ENCODE results near the gene SMIM27.
A peak's percentile ranks its signal among the peaks of the same experiment; 100 is the strongest.
"Not testable (repeated sequence)": the region's sequence is repeated elsewhere in the genome, so short reads cannot be mapped to it uniquely, and the experiment has no call there.

Gene SMIM27

DNA sequence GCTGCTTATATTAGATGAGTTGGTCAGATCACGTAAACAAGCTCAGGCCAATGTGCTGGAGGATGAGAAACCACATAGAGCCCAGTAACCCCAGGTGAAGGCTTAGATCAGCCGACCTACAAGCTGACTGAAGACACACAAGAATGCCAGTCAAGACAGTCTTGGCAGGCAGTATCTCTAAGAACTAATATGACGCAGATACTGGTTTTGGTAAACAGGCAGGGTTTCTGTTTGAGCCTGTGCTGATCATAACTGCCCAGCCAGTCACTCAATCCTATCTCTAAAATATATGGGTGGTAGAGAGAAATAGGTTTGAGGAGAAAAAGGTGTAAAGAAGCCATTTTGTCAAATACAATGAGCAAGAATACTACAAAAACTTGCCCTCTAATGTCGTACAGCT, 18.3 kb upstream of the SMIM27 start:
- H3K9me3 ChIP-seq (ENCODE audit: low read length) = no peaks in the 10 kb centered on the region
- no peaks in the 10 kb centered on the region for H3K4me1 ChIP-seq (ENCODE audit: insufficient read depth, low read length)
- H2AFZ ChIP-seq (ENCODE audit: low read depth, low read length) = no peak overlapping the region

GRCh38 chr9:32543047-32543446, 9.1 kb upstream of the SMIM27 start:
- peaks cover 46% of the 10 kb centered on the region for H3K36me3 ChIP-seq (ENCODE audit: insufficient read depth, low read length)
- no peaks in the 10 kb centered on the region for H3K27me3 ChIP-seq (ENCODE audit: insufficient read depth, low read length)
- no peak overlapping the region for H2AFZ ChIP-seq (ENCODE audit: low read depth, low read length)
- H3K4me1 ChIP-seq (ENCODE audit: insufficient read depth, low read length) = no peaks in the 10 kb centered on the region
- H3K4me3 ChIP-seq (ENCODE audit: low read length) = no peak overlapping the region
- H3K9me3 ChIP-seq (ENCODE audit: low read length) = no peaks in the 10 kb centered on the region

More for the DNA sequence above, 18.3 kb upstream of the SMIM27 start:
- Histone ChIP-seq H3K36me3 (ENCODE audit: insufficient read depth, low read length) (no peaks in the 10 kb centered on the region), H3K27me3 (ENCODE audit: insufficient read depth, low read length) (no peaks in the 10 kb centered on the region), H3K4me3 (ENCODE audit: low read length) (no peak overlapping the region)

GRCh38 chr9:32545884-32546283, 6.2 kb upstream of the SMIM27 start:
- H3K4me1 ChIP-seq (ENCODE audit: insufficient read depth, low read length) = peaks cover 6% of the 10 kb centered on the region
- H3K36me3 ChIP-seq (ENCODE audit: insufficient read depth, low read length) = peaks cover 45% of the 10 kb centered on the region
- H3K4me3 ChIP-seq (ENCODE audit: low read length) = no peak overlapping the region

DNA sequence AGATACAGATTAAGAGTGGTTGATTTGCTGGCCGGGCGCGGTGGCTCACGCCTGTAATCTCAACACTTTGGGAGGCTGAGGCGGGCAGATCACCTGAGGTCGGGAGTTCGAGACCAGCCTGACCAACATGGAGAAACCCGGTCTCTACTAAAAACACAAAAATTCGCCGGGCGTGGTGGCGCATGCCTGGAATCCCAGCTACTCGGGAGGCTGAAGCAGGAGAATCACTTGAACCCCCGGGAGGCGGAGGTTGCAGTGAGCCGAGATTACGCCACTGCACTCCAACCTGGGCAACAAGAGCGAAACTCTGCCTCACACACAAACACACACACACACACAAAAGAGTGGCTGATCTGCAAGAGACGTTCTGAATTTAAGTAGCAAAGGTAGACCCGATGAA, 3.9 kb upstream of the SMIM27 start:
- H2AFZ ChIP-seq (ENCODE audit: low read depth, low read length); H3K4me3 ChIP-seq (ENCODE audit: low read length); H3K4me1 ChIP-seq (ENCODE audit: insufficient read depth, low read length); H3K27me3 ChIP-seq (ENCODE audit: insufficient read depth, low read length); H3K9me3 ChIP-seq (ENCODE audit: low read length): not testable (repeated sequence)
- H3K36me3 ChIP-seq (ENCODE audit: insufficient read depth, low read length) = peaks cover 25% of the 10 kb centered on the region

More at GRCh38 chr9:32545884-32546283, 6.2 kb upstream of the SMIM27 start:
- H3K27me3 ChIP-seq (ENCODE audit: insufficient read depth, low read length) = no peaks in the 10 kb centered on the region
- H2AFZ ChIP-seq (ENCODE audit: low read depth, low read length) = no peak overlapping the region
- peaks cover 3% of the 10 kb centered on the region for H3K9me3 ChIP-seq (ENCODE audit: low read length)

DNA sequence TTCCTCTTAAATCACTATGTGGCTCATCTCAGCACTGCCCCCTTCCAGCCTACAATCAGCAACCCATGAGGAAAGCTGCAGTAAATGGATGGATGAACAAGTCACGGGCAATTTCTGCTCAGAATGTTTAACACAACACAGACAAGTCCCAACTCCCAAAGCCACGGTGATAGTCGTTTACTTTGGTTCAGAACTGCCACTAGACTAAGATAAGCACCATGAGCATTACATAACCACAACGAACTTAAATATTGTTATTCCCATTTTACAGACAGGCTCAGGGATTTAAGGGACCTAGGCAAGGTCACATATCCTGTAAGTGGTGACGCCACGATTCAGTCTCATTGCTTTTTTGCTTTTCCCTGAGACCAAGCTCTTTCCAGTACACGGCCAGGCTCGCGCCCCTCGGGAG, 2.0 kb upstream of the SMIM27 start:
- Histone ChIP-seq H3K27me3 (ENCODE audit: insufficient read depth, low read length) (no peaks in the 10 kb centered on the region), H2AFZ (ENCODE audit: low read depth, low read length) (no peak overlapping the region), H3K4me1 (ENCODE audit: insufficient read depth, low read length) (peaks cover 12% of the 10 kb centered on the region), H3K36me3 (ENCODE audit: insufficient read depth, low read length) (peaks cover 12% of the 10 kb centered on the region), H3K9me3 (ENCODE audit: low read length) (peaks cover 3% of the 10 kb centered on the region), H3K4me3 (ENCODE audit: low read length) (peak overlapping the region; percentile 98)

GRCh38 chr9:32550562-32551275, 1.4 kb upstream of the SMIM27 start:
- H3K36me3 ChIP-seq (ENCODE audit: insufficient read depth, low read length) = peaks cover 17% of the 10 kb centered on the region
- H3K4me3 ChIP-seq (ENCODE audit: low read length) = peak overlapping the region; percentile 98
- peaks cover 3% of the 10 kb centered on the region for H3K9me3 ChIP-seq (ENCODE audit: low read length)
- H3K27me3 ChIP-seq (ENCODE audit: insufficient read depth, low read length) = no peaks in the 10 kb centered on the region
- peak overlapping the region; percentile 96 for H2AFZ ChIP-seq (ENCODE audit: low read depth, low read length)
- peaks cover 12% of the 10 kb centered on the region for H3K4me1 ChIP-seq (ENCODE audit: insufficient read depth, low read length)

DNA sequence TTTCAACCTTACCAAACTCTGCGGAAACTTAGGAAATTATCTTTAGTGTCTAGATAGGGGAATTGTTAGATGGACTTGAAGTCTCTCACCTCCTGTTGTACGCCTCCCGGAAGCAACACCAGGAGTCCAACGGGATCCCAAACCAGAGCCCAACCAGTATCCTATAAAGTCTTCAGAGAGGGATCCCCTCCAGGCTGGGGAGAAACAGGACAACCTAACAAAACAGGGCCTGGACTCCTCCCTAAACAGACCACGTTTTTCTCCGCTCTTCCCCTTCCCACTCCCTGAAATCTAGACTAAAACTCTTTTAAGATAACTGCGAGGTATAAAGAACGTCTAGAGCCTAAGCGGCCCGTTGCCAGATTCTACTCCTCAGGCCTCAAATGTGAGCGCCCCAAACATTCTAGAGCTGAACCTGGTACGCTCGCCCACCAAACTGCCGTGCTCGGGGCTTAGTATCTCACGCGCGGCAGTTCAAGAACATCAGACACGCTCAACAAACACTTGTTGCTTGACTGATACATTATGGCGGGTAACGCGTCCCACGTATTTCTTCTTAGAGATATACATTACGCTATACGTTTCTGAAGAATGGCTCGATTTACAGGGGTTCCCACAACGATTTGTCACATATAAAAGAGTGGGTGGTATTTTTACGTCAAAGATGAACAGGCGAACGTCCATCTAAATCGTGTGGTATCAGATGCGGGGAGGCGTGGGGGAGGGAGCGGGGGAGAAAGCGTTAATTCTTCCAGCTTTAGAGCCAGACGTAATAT, 663 bp upstream of the SMIM27 start:
- peak overlapping the region; percentile 96 for H2AFZ ChIP-seq (ENCODE audit: low read depth, low read length)
- peaks cover 20% of the 10 kb centered on the region for H3K36me3 ChIP-seq (ENCODE audit: insufficient read depth, low read length)
- H3K4me3 ChIP-seq (ENCODE audit: low read length) = peak overlapping the region; percentile 98
- peaks cover 12% of the 10 kb centered on the region for H3K4me1 ChIP-seq (ENCODE audit: insufficient read depth, low read length)
- H3K9me3 ChIP-seq (ENCODE audit: low read length) = peaks cover 3% of the 10 kb centered on the region
- H3K27me3 ChIP-seq (ENCODE audit: insufficient read depth, low read length) = no peaks in the 10 kb centered on the region

- H3K36me3 ChIP-seq (ENCODE audit: insufficient read depth, low read length) = peaks cover 10% of the 10 kb centered on the region
- no peak overlapping the region for H3K4me3 ChIP-seq (ENCODE audit: low read length)
- no peak overlapping the region for H2AFZ ChIP-seq (ENCODE audit: low read depth, low read length)
- peaks cover 12% of the 10 kb centered on the region for H3K4me1 ChIP-seq (ENCODE audit: insufficient read depth, low read length)
- no peaks in the 10 kb centered on the region for H3K9me3 ChIP-seq (ENCODE audit: low read length)
- H3K27me3 ChIP-seq (ENCODE audit: insufficient read depth, low read length) = no peaks in the 10 kb centered on the region
These were observed 2.0 kb downstream of the SMIM27 start for GRCh38 chr9:32554107-32554506.

DNA sequence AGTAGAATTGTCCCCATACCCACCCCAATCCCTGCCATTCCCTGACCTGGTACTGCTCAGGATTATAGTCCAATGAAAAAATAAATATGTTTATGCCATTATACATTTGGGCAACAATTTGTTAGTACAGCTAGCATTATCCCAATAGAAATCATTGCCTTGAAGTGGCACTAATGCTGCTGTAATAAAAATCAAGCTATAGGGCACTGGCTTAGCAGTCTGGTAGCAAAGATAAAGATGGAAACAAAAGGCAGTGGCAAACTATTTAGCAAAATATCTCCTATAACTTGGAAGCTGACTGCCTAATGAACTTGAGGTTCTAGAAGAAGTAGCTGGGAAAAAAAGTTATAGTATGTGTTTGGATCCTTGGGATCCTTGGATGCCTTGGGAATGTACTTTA, 2.5 kb downstream of the SMIM27 start:
- Histone ChIP-seq H3K9me3 (ENCODE audit: low read length) (no peaks in the 10 kb centered on the region), H3K4me1 (ENCODE audit: insufficient read depth, low read length) (peaks cover 8% of the 10 kb centered on the region), H2AFZ (ENCODE audit: low read depth, low read length) (no peak overlapping the region)

GRCh38 chr9:32558408-32558934, 6.3 kb downstream of the SMIM27 start:
- no peak overlapping the region for H3K4me3 ChIP-seq (ENCODE audit: low read length)
- no peak overlapping the region for H2AFZ ChIP-seq (ENCODE audit: low read depth, low read length)
- H3K27me3 ChIP-seq (ENCODE audit: insufficient read depth, low read length) = no peaks in the 10 kb centered on the region
- no peaks in the 10 kb centered on the region for H3K9me3 ChIP-seq (ENCODE audit: low read length)
- peaks cover under 1% of the 10 kb centered on the region for H3K4me1 ChIP-seq (ENCODE audit: insufficient read depth, low read length)
- peaks cover 10% of the 10 kb centered on the region for H3K36me3 ChIP-seq (ENCODE audit: insufficient read depth, low read length)

More for the DNA sequence above, 2.5 kb downstream of the SMIM27 start:
- H3K27me3 ChIP-seq (ENCODE audit: insufficient read depth, low read length) = no peaks in the 10 kb centered on the region
- H3K36me3 ChIP-seq (ENCODE audit: insufficient read depth, low read length) = peaks cover 10% of the 10 kb centered on the region
- no peak overlapping the region for H3K4me3 ChIP-seq (ENCODE audit: low read length)

DNA sequence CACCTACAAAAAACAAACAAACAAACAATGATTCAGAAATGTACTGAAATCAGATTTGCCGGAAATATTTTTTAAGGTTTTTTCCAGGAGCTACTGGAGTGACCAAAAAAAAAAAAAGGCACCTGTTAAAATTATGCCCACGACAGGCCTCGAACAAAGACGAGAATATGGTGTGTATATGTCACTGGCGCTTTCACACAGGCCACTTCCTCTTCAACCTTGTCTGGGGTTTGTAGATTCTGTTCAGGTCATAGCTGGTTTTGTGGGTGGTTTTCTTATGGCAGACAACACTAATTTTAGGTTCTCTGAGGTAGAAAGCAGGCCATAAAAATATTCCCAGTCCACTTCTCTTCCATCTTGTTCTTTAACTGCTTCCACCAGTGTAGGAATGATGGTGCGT, 13.8 kb downstream of the SMIM27 start:
- no peaks in the 10 kb centered on the region for H3K27me3 ChIP-seq (ENCODE audit: insufficient read depth, low read length)
- peaks cover 27% of the 10 kb centered on the region for H3K36me3 ChIP-seq (ENCODE audit: insufficient read depth, low read length)
- H3K4me3 ChIP-seq (ENCODE audit: low read length) = no peak overlapping the region
- H3K4me1 ChIP-seq (ENCODE audit: insufficient read depth, low read length) = no peaks in the 10 kb centered on the region
- no peaks in the 10 kb centered on the region for H3K9me3 ChIP-seq (ENCODE audit: low read length)
- H2AFZ ChIP-seq (ENCODE audit: low read depth, low read length) = no peak overlapping the region

DNA sequence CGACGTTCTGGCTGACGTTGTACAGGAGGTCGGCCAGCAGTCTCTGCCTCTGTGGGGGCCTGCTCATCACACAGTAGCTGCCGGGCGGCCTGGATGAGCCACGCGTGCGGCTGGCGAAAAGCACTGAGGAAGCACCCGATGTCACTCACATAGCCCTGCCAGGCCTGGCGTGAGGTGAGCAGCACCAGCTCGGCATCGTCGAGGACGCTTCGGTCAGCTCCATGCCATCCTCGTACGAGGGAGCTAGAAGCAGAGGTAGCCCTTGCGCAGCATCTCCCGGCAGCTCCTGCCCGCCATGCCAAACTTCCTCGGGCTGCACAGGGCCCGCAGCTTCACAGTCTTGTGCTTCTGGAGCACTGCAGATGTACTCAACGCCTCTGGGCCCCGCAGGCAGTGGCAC, 14.6 kb downstream of the SMIM27 start:
- Histone ChIP-seq H3K27me3 (ENCODE audit: insufficient read depth, low read length) (no peaks in the 10 kb centered on the region), H3K4me1 (ENCODE audit: insufficient read depth, low read length) (peaks cover 6% of the 10 kb centered on the region), H3K36me3 (ENCODE audit: insufficient read depth, low read length) (peaks cover 27% of the 10 kb centered on the region), H3K9me3 (ENCODE audit: low read length) (no peaks in the 10 kb centered on the region), H2AFZ (ENCODE audit: low read depth, low read length) (no peak overlapping the region), H3K4me3 (ENCODE audit: low read length) (no peak overlapping the region)

GRCh38 chr9:32570262-32570661, 18.1 kb downstream of the SMIM27 start:
- H3K4me3 ChIP-seq (ENCODE audit: low read length) = no peak overlapping the region
- H3K27me3 ChIP-seq (ENCODE audit: insufficient read depth, low read length) = no peaks in the 10 kb centered on the region
- peaks cover 22% of the 10 kb centered on the region for H3K36me3 ChIP-seq (ENCODE audit: insufficient read depth, low read length)
- peaks cover 13% of the 10 kb centered on the region for H3K4me1 ChIP-seq (ENCODE audit: insufficient read depth, low read length)
- no peaks in the 10 kb centered on the region for H3K9me3 ChIP-seq (ENCODE audit: low read length)
- H2AFZ ChIP-seq (ENCODE audit: low read depth, low read length) = no peak overlapping the region
